ENCODE measurements around the gene DEXI.

GRCh38 chr16:10916534-10916933, 25.7 kb downstream of the DEXI start:
- no peak for TF ChIP-seq CTCF (IDR thresholded peaks at IDR 0.05)
- no peak for TF ChIP-seq POLR2A (IDR thresholded peaks at IDR 0.05)
- no peak for TF ChIP-seq POLR2AphosphoS5 (IDR thresholded peaks at IDR 0.05)
